Measurements from ENCODE around the gene RIBC2. TPM values are rescaled to one million over a fixed set of nuclear protein-coding genes. Genes with fewer than 3 reads are reported as not detected.
A peak's percentile ranks its signal among the peaks of the same experiment; 100 is the strongest.
"Not testable (repeated sequence)": the region's sequence is repeated elsewhere in the genome, so short reads cannot be mapped to it uniquely, and the experiment has no call there.

Gene RIBC2
- total RNA-seq (2014; rRNA removed; shearing (Covaris generic)) = 1.1 and 1.2 TPM in 2 replicates
- polyA plus RNA-seq (2015; cell fraction: cytosol; rRNA removed) = 0.83 and 0.86 TPM in 2 replicates
- 0.65 and 1.5 TPM in 2 replicates for polyA plus RNA-seq (2015; cell fraction: nucleus; rRNA removed)

- peak; percentile 66 for DNase-seq (ENCODE audit: low read depth)
These were observed at the start of gene RIBC2, which contains the start of gene SMC1B for GRCh38 chr22:45413368-45414211. Gene RIBC2, plus strand, starts transcription at chr22:45413693. Its CDS starts 194 bp downstream, at chr22:45413887. Gene SMC1B, minus strand, starts transcription at chr22:45413599. Its CDS starts 32 bp downstream, at chr22:45413567.

- no peak for DNase-seq (ENCODE audit: low read depth)
These were observed 46.8 kb upstream of the RIBC2 start for GRCh38 chr22:45366713-45367112.

- not testable (repeated sequence) for DNase-seq (ENCODE audit: low read depth)
These were observed 39.9 kb upstream of the RIBC2 start for GRCh38 chr22:45373592-45373991.

GRCh38 chr22:45376009-45376408, 37.5 kb upstream of the RIBC2 start:
- DNase-seq (ENCODE audit: low read depth) = no peak

GRCh38 chr22:45376703-45377102, 36.8 kb upstream of the RIBC2 start:
- DNase-seq (ENCODE audit: low read depth) = no peak

GRCh38 chr22:45381348-45381747, 32.1 kb upstream of the RIBC2 start:
- DNase-seq (ENCODE audit: low read depth) = no peak

GRCh38 chr22:45389546-45389945, 23.9 kb upstream of the RIBC2 start:
- no peak for DNase-seq (ENCODE audit: low read depth)

- DNase-seq (ENCODE audit: low read depth) = no peak
These were observed 15.7 kb upstream of the RIBC2 start for GRCh38 chr22:45397806-45398205.

GRCh38 chr22:45398214-45398613, 15.3 kb upstream of the RIBC2 start:
- DNase-seq (ENCODE audit: low read depth) = no peak

GRCh38 chr22:45399712-45400445, 13.6 kb upstream of the RIBC2 start:
- no peak for DNase-seq (ENCODE audit: low read depth)

- DNase-seq (ENCODE audit: low read depth) = no peak
These were observed 11.0 kb upstream of the RIBC2 start for GRCh38 chr22:45402466-45402985.

GRCh38 chr22:45407793-45408192, 5.7 kb upstream of the RIBC2 start:
- DNase-seq (ENCODE audit: low read depth) = no peak

- DNase-seq (ENCODE audit: low read depth) = no peak
These were observed 503 bp upstream of the RIBC2 start for GRCh38 chr22:45413013-45413367.

GRCh38 chr22:45418056-45418769, 4.7 kb downstream of the RIBC2 start:
- no peak for DNase-seq (ENCODE audit: low read depth)

GRCh38 chr22:45418770-45419138, 5.3 kb downstream of the RIBC2 start:
- no peak for DNase-seq (ENCODE audit: low read depth)

- DNase-seq (ENCODE audit: low read depth) = no peak
These were observed 6.5 kb downstream of the RIBC2 start for GRCh38 chr22:45420011-45420410.

GRCh38 chr22:45420539-45420938, 7.0 kb downstream of the RIBC2 start:
- DNase-seq (ENCODE audit: low read depth) = no peak

GRCh38 chr22:45421349-45422055, 8.0 kb downstream of the RIBC2 start:
- no peak for DNase-seq (ENCODE audit: low read depth)

- no peak for DNase-seq (ENCODE audit: low read depth)
These were observed 8.9 kb downstream of the RIBC2 start for GRCh38 chr22:45422237-45422983.

GRCh38 chr22:45423524-45423923, 10.0 kb downstream of the RIBC2 start:
- no peak for DNase-seq (ENCODE audit: low read depth)
